ENCODE data around the gene RNH1. TPM values are rescaled to one million over a fixed set of nuclear protein-coding genes. Genes with fewer than 3 reads are reported as not detected.

The RNH1 gene
- total RNA-seq, 1 experiment from 2014 or later: 345 TPM

DNA sequence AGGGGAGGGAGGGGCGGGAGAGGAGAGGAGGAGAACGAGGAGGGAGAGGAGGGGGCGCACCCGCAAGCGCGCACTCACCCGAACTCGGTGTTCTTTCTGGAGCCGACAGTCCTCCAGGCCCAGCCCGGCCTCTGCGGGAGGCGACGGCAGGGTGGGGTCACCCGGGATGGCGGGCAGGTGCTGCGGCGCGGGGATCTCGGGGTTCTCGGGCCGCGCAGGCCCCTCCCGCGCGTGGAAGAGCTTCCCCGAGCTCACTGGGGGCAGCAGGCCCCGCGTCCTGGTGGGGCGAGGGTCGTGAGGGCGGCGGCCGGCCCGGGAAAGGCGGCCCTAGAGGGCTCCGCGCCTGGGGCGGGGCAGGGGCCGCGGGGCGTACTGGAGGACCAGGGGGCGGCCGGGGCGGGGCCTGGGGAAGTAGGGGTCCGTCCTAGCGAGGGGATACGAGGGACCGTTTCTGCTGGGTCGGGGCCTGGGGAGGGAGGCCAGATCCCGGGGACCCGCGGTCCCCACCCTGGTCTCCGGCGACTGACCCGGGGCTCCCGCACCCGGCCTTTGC is 48.3 kb upstream of the RNH1 start:
- CTCF ChIA-PET: interaction anchor here (1.4 kb wide), 1 partner anchor 58 kb away, joined by 3 read pairs; no protein-coding TSS in a partner anchor
- BruUV-seq (replicated peaks): no TSS peak
- ATAC-seq: peak; percentile 29
- Histone ChIP-seq H3K27me3 (ENCODE audit: control insufficient read depth, insufficient read depth, low read length) (no peaks in the 10 kb centered on the region), H3K4me1 (ENCODE audit: control insufficient read depth, insufficient read depth, low read length) (peaks cover 29% of the 10 kb centered on the region), H3K36me3 (ENCODE audit: control insufficient read depth, insufficient read depth, low read length) (no peaks in the 10 kb centered on the region), H3K4me3 (ENCODE audit: low read depth in 2 of 2, low read length in 2 of 2) (peak overlapping the region; percentile 57 to 59), H3K9me3 (ENCODE audit: control insufficient read depth, insufficient read depth, low read depth, low read length) (no peaks in the 10 kb centered on the region), H3K27ac (ENCODE audit: low read length) (0 out of 2 replicates have a peak overlapping the region, but pooled peaks have one; percentile 23)
- intact Hi-C loops (cut with micrococcal nuclease; ENCODE audit: unreplicated experiment): loop anchor here (10.0 kb wide), 1 partner anchor 169 kb away; no protein-coding TSS in a partner anchor
- no peak for DNase-seq (ENCODE audit: low read depth, low spot score)
- TF ChIP-seq, protein P1, sequence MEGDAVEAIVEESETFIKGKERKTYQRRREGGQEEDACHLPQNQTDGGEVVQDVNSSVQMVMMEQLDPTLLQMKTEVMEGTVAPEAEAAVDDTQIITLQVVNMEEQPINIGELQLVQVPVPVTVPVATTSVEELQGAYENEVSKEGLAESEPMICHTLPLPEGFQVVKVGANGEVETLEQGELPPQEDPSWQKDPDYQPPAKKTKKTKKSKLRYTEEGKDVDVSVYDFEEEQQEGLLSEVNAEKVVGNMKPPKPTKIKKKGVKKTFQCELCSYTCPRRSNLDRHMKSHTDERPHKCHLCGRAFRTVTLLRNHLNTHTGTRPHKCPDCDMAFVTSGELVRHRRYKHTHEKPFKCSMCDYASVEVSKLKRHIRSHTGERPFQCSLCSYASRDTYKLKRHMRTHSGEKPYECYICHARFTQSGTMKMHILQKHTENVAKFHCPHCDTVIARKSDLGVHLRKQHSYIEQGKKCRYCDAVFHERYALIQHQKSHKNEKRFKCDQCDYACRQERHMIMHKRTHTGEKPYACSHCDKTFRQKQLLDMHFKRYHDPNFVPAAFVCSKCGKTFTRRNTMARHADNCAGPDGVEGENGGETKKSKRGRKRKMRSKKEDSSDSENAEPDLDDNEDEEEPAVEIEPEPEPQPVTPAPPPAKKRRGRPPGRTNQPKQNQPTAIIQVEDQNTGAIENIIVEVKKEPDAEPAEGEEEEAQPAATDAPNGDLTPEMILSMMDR (IDR thresholded peaks at IDR 0.05): no peak
- TF ChIP-seq SIN3A (IDR thresholded peaks at IDR 0.05; ENCODE audit: borderline replicate concordance, insufficient read depth, low read depth, low read length) (peak; percentile 13; the same call in 1 of the 2 replicates), POLR2AphosphoS5 (IDR thresholded peaks at IDR 0.05; ENCODE audit: low read depth, low read length) (0 out of 2 replicates have a peak, but pooled peaks have one; percentile 5)
- POLR2A ChIA-PET: no interaction called here
- in situ Hi-C loops (cut with HindIII; ENCODE audit: low pct_unique_long_range_greater_than_20kb, low sequenced_read_pairs): no loop called here

GRCh38 chr11:554428-555226 is 47.6 kb upstream of the RNH1 start:
- H3K4me1 ChIP-seq (ENCODE audit: control insufficient read depth, insufficient read depth, low read length): peaks cover 22% of the 10 kb centered on the region
- H3K27me3 ChIP-seq (ENCODE audit: control insufficient read depth, insufficient read depth, low read length): no peaks in the 10 kb centered on the region
- peak overlapping the region; percentile 57 to 59 for H3K4me3 ChIP-seq (ENCODE audit: low read depth in 2 of 2, low read length in 2 of 2)
- ATAC-seq: peak; percentile 68
- intact Hi-C loops (cut with micrococcal nuclease; ENCODE audit: unreplicated experiment): loop anchor here (10.0 kb wide), 1 partner anchor 170 kb away; no protein-coding TSS in a partner anchor
- BruUV-seq (replicated peaks): no TSS peak
- TF ChIP-seq POLR2AphosphoS5 (IDR thresholded peaks at IDR 0.05; ENCODE audit: low read depth, low read length) (no peak; the same call in 1 of the 2 replicates), SIN3A (IDR thresholded peaks at IDR 0.05; ENCODE audit: borderline replicate concordance, insufficient read depth, low read depth, low read length) (0 out of 2 replicates have a peak, but pooled peaks have one; percentile 12), TCF7L2 (IDR thresholded peaks at IDR 0.05; ENCODE audit: low read depth, low read length) (no peak), REST (IDR thresholded peaks at IDR 0.05; ENCODE audit: insufficient read depth in 1 of 2, low read depth in 2 of 2, low read length in 1 of 2) (0 out of 4 replicates have a peak, but pooled peaks of 1 of the 2 experiments have one; percentile 16)
- TF ChIP-seq, protein P1 (IDR thresholded peaks at IDR 0.05): no peak; the same call in 1 of the 2 replicates
- ChIA-PET POLR2A (no interaction called here), CTCF (interaction anchor here (0.6 to 1.4 kb wide), 7 partner anchors 21 to 169 kb away, joined by 3 to 10 read pairs (median 3); no protein-coding TSS in a partner anchor)
- no peak for DNase-seq (ENCODE audit: low read depth, low spot score)
- no peaks in the 10 kb centered on the region for H3K36me3 ChIP-seq (ENCODE audit: control insufficient read depth, insufficient read depth, low read length)
- no peaks in the 10 kb centered on the region for H3K9me3 ChIP-seq (ENCODE audit: control insufficient read depth, insufficient read depth, low read depth, low read length)
- in situ Hi-C loops (cut with HindIII; ENCODE audit: low pct_unique_long_range_greater_than_20kb, low sequenced_read_pairs): no loop called here
- peak overlapping the region; percentile 66 for H3K27ac ChIP-seq (ENCODE audit: low read length)

Data from Panc1 (cell line).